ENCODE results near the gene DDAH1.

- TF ChIP-seq CTCF (IDR thresholded peaks at IDR 0.05) (no peak), POLR2A (IDR thresholded peaks at IDR 0.05) (no peak)
Measured at GRCh38 chr1:85374160-85374559, 90.8 kb downstream of the DDAH1 start.

Measured in body of pancreas (tissue), 4 donors.